Measurements from ENCODE around the gene KCTD17.
A peak's percentile ranks its signal among the peaks of the same experiment; 100 is the strongest.

Gene KCTD17

GRCh38 chr22:37044634-37045625, 6.6 kb upstream of the KCTD17 start:
- Mint-ChIP-seq H3K4me1 (ENCODE audit: low read depth) (peaks cover 24% of the 10 kb centered on the region), H3K36me3 (ENCODE audit: low read depth) (no peaks in the 10 kb centered on the region), H3K27me3 (peaks cover 5% of the 10 kb centered on the region), H3K27ac (no peak overlapping the region), H3K4me3 (no peak overlapping the region), H3K9me3 (no peaks in the 10 kb centered on the region)

GRCh38 chr22:37045958-37046357, 5.6 kb upstream of the KCTD17 start:
- H3K4me1 Mint-ChIP-seq (ENCODE audit: low read depth) = peaks cover 21% of the 10 kb centered on the region
- no peaks in the 10 kb centered on the region for H3K9me3 Mint-ChIP-seq
- H3K4me3 Mint-ChIP-seq = no peak overlapping the region
- H3K36me3 Mint-ChIP-seq (ENCODE audit: low read depth) = no peaks in the 10 kb centered on the region
- peaks cover 5% of the 10 kb centered on the region for H3K27me3 Mint-ChIP-seq
- H3K27ac Mint-ChIP-seq = no peak overlapping the region

GRCh38 chr22:37046589-37046988, 5.0 kb upstream of the KCTD17 start:
- no peak overlapping the region for H3K4me3 Mint-ChIP-seq

GRCh38 chr22:37047006-37047405, 4.5 kb upstream of the KCTD17 start:
- Mint-ChIP-seq H3K27me3 (no peaks in the 10 kb centered on the region), H3K36me3 (ENCODE audit: low read depth) (no peaks in the 10 kb centered on the region), H3K4me3 (no peak overlapping the region), H3K27ac (no peak overlapping the region), H3K9me3 (no peaks in the 10 kb centered on the region), H3K4me1 (ENCODE audit: low read depth) (peaks cover 15% of the 10 kb centered on the region)

More at GRCh38 chr22:37046589-37046988, 5.0 kb upstream of the KCTD17 start:
- H3K27me3 Mint-ChIP-seq = peaks cover 2% of the 10 kb centered on the region
- no peaks in the 10 kb centered on the region for H3K9me3 Mint-ChIP-seq
- no peaks in the 10 kb centered on the region for H3K36me3 Mint-ChIP-seq (ENCODE audit: low read depth)
- peaks cover 18% of the 10 kb centered on the region for H3K4me1 Mint-ChIP-seq (ENCODE audit: low read depth)
- H3K27ac Mint-ChIP-seq = no peak overlapping the region

- Mint-ChIP-seq H3K4me3 (no peak overlapping the region), H3K9me3 (no peaks in the 10 kb centered on the region), H3K4me1 (ENCODE audit: low read depth) (peaks cover 24% of the 10 kb centered on the region), H3K27ac (no peak overlapping the region), H3K27me3 (no peaks in the 10 kb centered on the region), H3K36me3 (ENCODE audit: low read depth) (no peaks in the 10 kb centered on the region)
These were observed 3.4 kb upstream of the KCTD17 start for GRCh38 chr22:37048133-37048532.

GRCh38 chr22:37049224-37049623, 2.3 kb upstream of the KCTD17 start:
- H3K4me1 Mint-ChIP-seq (ENCODE audit: low read depth) = peaks cover 27% of the 10 kb centered on the region
- H3K27me3 Mint-ChIP-seq = no peaks in the 10 kb centered on the region
- H3K9me3 Mint-ChIP-seq = no peaks in the 10 kb centered on the region
- no peak overlapping the region for H3K27ac Mint-ChIP-seq
- H3K36me3 Mint-ChIP-seq (ENCODE audit: low read depth) = no peaks in the 10 kb centered on the region
- no peak overlapping the region for H3K4me3 Mint-ChIP-seq

- no peaks in the 10 kb centered on the region for H3K9me3 Mint-ChIP-seq
- peak overlapping the region; percentile 68 for H3K4me3 Mint-ChIP-seq
- H3K36me3 Mint-ChIP-seq (ENCODE audit: low read depth) = peaks cover 3% of the 10 kb centered on the region
- peaks cover 12% of the 10 kb centered on the region for H3K4me1 Mint-ChIP-seq (ENCODE audit: low read depth)
- H3K27ac Mint-ChIP-seq = no peak overlapping the region
- no peaks in the 10 kb centered on the region for H3K27me3 Mint-ChIP-seq
These were observed 629 bp upstream of the KCTD17 start for GRCh38 chr22:37050913-37051312.

GRCh38 chr22:37052386-37053309, 1.1 kb downstream of the KCTD17 start:
- H3K27ac Mint-ChIP-seq = peak overlapping the region; percentile 63
- no peaks in the 10 kb centered on the region for H3K27me3 Mint-ChIP-seq
- H3K9me3 Mint-ChIP-seq = no peaks in the 10 kb centered on the region
- H3K36me3 Mint-ChIP-seq (ENCODE audit: low read depth) = peaks cover 7% of the 10 kb centered on the region
- peaks cover 12% of the 10 kb centered on the region for H3K4me1 Mint-ChIP-seq (ENCODE audit: low read depth)
- peak overlapping the region; percentile 84 for H3K4me3 Mint-ChIP-seq

GRCh38 chr22:37053310-37054055, 1.9 kb downstream of the KCTD17 start:
- Mint-ChIP-seq H3K9me3 (no peaks in the 10 kb centered on the region), H3K27me3 (no peaks in the 10 kb centered on the region), H3K27ac (no peak overlapping the region), H3K4me1 (ENCODE audit: low read depth) (peaks cover 12% of the 10 kb centered on the region), H3K36me3 (ENCODE audit: low read depth) (peaks cover 7% of the 10 kb centered on the region), H3K4me3 (no peak overlapping the region)

GRCh38 chr22:37054056-37054395, 2.5 kb downstream of the KCTD17 start:
- H3K9me3 Mint-ChIP-seq = no peaks in the 10 kb centered on the region
- H3K27me3 Mint-ChIP-seq = no peaks in the 10 kb centered on the region
- peaks cover 12% of the 10 kb centered on the region for H3K4me1 Mint-ChIP-seq (ENCODE audit: low read depth)
- no peak overlapping the region for H3K4me3 Mint-ChIP-seq
- peaks cover 7% of the 10 kb centered on the region for H3K36me3 Mint-ChIP-seq (ENCODE audit: low read depth)
- H3K27ac Mint-ChIP-seq = no peak overlapping the region

- peaks cover 12% of the 10 kb centered on the region for H3K4me1 Mint-ChIP-seq (ENCODE audit: low read depth)
- H3K27ac Mint-ChIP-seq = no peak overlapping the region
- H3K27me3 Mint-ChIP-seq = no peaks in the 10 kb centered on the region
- H3K4me3 Mint-ChIP-seq = no peak overlapping the region
- H3K9me3 Mint-ChIP-seq = no peaks in the 10 kb centered on the region
- H3K36me3 Mint-ChIP-seq (ENCODE audit: low read depth) = peaks cover 7% of the 10 kb centered on the region
These were observed 3.2 kb downstream of the KCTD17 start for GRCh38 chr22:37054600-37055365.

GRCh38 chr22:37056246-37056645, 4.7 kb downstream of the KCTD17 start:
- Mint-ChIP-seq H3K4me1 (ENCODE audit: low read depth) (peaks cover 27% of the 10 kb centered on the region), H3K27me3 (no peaks in the 10 kb centered on the region), H3K36me3 (ENCODE audit: low read depth) (peaks cover 12% of the 10 kb centered on the region), H3K4me3 (no peak overlapping the region), H3K9me3 (no peaks in the 10 kb centered on the region), H3K27ac (no peak overlapping the region)

GRCh38 chr22:37057226-37057625, 5.7 kb downstream of the KCTD17 start:
- H3K27ac Mint-ChIP-seq = no peak overlapping the region
- peaks cover 12% of the 10 kb centered on the region for H3K36me3 Mint-ChIP-seq (ENCODE audit: low read depth)
- H3K9me3 Mint-ChIP-seq = no peaks in the 10 kb centered on the region
- no peaks in the 10 kb centered on the region for H3K27me3 Mint-ChIP-seq
- peaks cover 31% of the 10 kb centered on the region for H3K4me1 Mint-ChIP-seq (ENCODE audit: low read depth)
- H3K4me3 Mint-ChIP-seq = no peak overlapping the region

Data from stimulated activated naive CD8-positive, alpha-beta T cell treated with anti-CD3 and anti-CD28 coated beads, Interleukin-15, Interleukin-2, amounts not matched to agents 100 ng/mL and 50 ng/mL, for 24 hours (primary cell).